Measurements from ENCODE around the gene NEMF. TPM values are rescaled to one million over a fixed set of nuclear protein-coding genes. Genes with fewer than 3 reads are reported as not detected.
"Not testable (repeated sequence)": the region's sequence is repeated elsewhere in the genome, so short reads cannot be mapped to it uniquely, and the experiment has no call there.

The NEMF gene
- total RNA-seq, 1 donor from 2014 or later = 49.8 TPM

GRCh38 chr14:49820176-49820575 lies 32.4 kb downstream of the NEMF start:
- TF ChIP-seq CTCF (IDR thresholded peaks at IDR 0.05) = no peak
- no peak overlapping the region for H3K27ac Mint-ChIP-seq (ENCODE audit: unreplicated experiment)
- no peak overlapping the region for H3K4me3 Mint-ChIP-seq (ENCODE audit: unreplicated experiment)
- DNase-seq (ENCODE audit: low spot score) = no peak
- peaks cover 45% of the 10 kb centered on the region for H3K36me3 Mint-ChIP-seq (ENCODE audit: low read depth)
- no peaks in the 10 kb centered on the region for H3K27me3 Mint-ChIP-seq (ENCODE audit: low read depth)
- H3K9me3 Mint-ChIP-seq (ENCODE audit: low read depth) = peaks cover 9% of the 10 kb centered on the region
- H3K4me1 Mint-ChIP-seq (ENCODE audit: low read depth) = no peaks in the 10 kb centered on the region

DNA sequence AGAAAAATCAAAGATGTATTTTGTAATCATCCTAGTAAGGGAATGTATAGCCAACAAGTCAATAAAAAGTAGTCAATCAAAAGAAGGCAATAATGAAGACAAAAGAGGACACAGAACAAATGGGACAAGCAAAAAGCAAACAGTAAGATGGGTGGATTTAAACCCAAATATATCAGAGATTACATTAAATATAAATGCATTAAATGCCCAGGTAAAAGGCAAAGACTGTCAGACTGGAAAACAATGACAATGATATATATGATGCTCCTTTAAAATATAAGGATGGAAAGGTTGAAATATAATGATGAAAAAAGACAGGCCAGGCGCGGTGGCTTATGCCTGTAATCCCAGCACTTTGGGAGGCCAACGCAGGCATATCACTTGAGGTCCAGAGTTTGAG lies 35.7 kb downstream of the NEMF start:
- Mint-ChIP-seq H3K4me1 (ENCODE audit: low read depth) (no peaks in the 10 kb centered on the region), H3K27me3 (ENCODE audit: low read depth) (no peaks in the 10 kb centered on the region), H3K9me3 (ENCODE audit: low read depth) (peaks cover 15% of the 10 kb centered on the region), H3K27ac (ENCODE audit: unreplicated experiment) (no peak overlapping the region), H3K36me3 (ENCODE audit: low read depth) (peaks cover 60% of the 10 kb centered on the region), H3K4me3 (ENCODE audit: unreplicated experiment) (no peak overlapping the region)
- no peak for TF ChIP-seq CTCF (IDR thresholded peaks at IDR 0.05)
- no peak for DNase-seq (ENCODE audit: low spot score)

GRCh38 chr14:49816118-49816517 lies 36.5 kb downstream of the NEMF start:
- not testable (repeated sequence) for DNase-seq (ENCODE audit: low spot score); H3K4me3 Mint-ChIP-seq (ENCODE audit: unreplicated experiment); H3K4me1 Mint-ChIP-seq (ENCODE audit: low read depth); H3K27ac Mint-ChIP-seq (ENCODE audit: unreplicated experiment); H3K27me3 Mint-ChIP-seq (ENCODE audit: low read depth)
- peaks cover 15% of the 10 kb centered on the region for H3K9me3 Mint-ChIP-seq (ENCODE audit: low read depth)
- peaks cover 64% of the 10 kb centered on the region for H3K36me3 Mint-ChIP-seq (ENCODE audit: low read depth)

DNA sequence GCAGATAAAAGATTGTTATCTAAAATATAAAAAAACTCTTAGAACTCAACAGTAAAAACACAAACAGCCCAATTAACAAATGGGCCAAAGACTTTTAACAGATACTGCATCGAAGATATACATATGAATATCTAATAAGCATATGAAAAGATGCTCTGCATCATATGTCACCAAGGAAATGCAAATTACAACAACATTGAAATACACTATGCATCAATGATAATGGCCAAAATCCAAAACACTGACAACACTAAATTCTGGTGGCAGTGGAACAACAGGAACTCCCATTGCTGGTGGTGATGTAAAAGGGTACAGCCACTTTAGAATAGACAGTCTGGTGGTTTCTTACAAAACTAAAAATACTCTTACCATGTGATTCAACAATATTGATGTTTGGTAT lies 43.8 kb downstream of the NEMF start:
- Mint-ChIP-seq H3K4me3 (ENCODE audit: unreplicated experiment) (no peak overlapping the region), H3K36me3 (ENCODE audit: low read depth) (peaks cover 49% of the 10 kb centered on the region)

GRCh38 chr14:49796025-49796424 lies 56.6 kb downstream of the NEMF start:
- H3K9me3 Mint-ChIP-seq (ENCODE audit: low read depth) = no peaks in the 10 kb centered on the region
- no peak for TF ChIP-seq CTCF (IDR thresholded peaks at IDR 0.05)
- peaks cover 42% of the 10 kb centered on the region for H3K36me3 Mint-ChIP-seq (ENCODE audit: low read depth)
- no peak overlapping the region for H3K27ac Mint-ChIP-seq (ENCODE audit: unreplicated experiment)
- H3K27me3 Mint-ChIP-seq (ENCODE audit: low read depth) = no peaks in the 10 kb centered on the region
- H3K4me1 Mint-ChIP-seq (ENCODE audit: low read depth) = no peaks in the 10 kb centered on the region
- H3K4me3 Mint-ChIP-seq (ENCODE audit: unreplicated experiment) = no peak overlapping the region
- DNase-seq (ENCODE audit: low spot score) = no peak

More for the DNA sequence above, 43.8 kb downstream of the NEMF start:
- Mint-ChIP-seq H3K27ac (ENCODE audit: unreplicated experiment) (no peak overlapping the region), H3K4me1 (ENCODE audit: low read depth) (no peaks in the 10 kb centered on the region), H3K9me3 (ENCODE audit: low read depth) (peaks cover 6% of the 10 kb centered on the region), H3K27me3 (ENCODE audit: low read depth) (no peaks in the 10 kb centered on the region)
- no peak for TF ChIP-seq CTCF (IDR thresholded peaks at IDR 0.05)
- DNase-seq (ENCODE audit: low spot score) = no peak

DNA sequence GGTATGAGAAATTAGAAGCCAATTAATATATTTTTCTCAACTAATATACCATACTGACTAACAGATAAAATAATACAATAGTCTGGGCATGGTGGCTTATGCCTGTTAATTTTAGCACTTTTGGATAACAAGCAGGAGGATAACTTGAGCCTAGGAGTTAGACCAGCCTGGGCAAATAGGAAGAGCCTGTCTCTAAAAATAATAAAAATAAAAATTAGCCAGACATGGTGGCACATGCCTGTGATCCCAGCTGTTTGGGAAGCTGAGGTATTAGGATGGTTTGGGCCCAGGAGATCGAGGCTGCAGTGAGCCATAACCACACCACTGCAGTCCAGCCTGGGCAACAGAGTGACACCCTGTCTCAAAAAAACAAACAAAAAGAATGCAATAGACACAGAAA lies 60.0 kb downstream of the NEMF start:
- Mint-ChIP-seq H3K4me1 (ENCODE audit: low read depth) (peaks cover 14% of the 10 kb centered on the region), H3K27ac (ENCODE audit: unreplicated experiment) (no peak overlapping the region)
- no peak for DNase-seq (ENCODE audit: low spot score)

More for the DNA sequence above, 60.0 kb downstream of the NEMF start:
- Mint-ChIP-seq H3K4me3 (ENCODE audit: unreplicated experiment) (no peak overlapping the region), H3K36me3 (ENCODE audit: low read depth) (peaks cover 39% of the 10 kb centered on the region), H3K9me3 (ENCODE audit: low read depth) (no peaks in the 10 kb centered on the region), H3K27me3 (ENCODE audit: low read depth) (no peaks in the 10 kb centered on the region)
- TF ChIP-seq CTCF (IDR thresholded peaks at IDR 0.05) = no peak

All from chondrocyte (in vitro differentiated cells).